GM12878 (cell line): ENCODE results near the gene SBF2. TPM values are rescaled to one million over a fixed set of nuclear protein-coding genes. Genes with fewer than 3 reads are reported as not detected.

Experiments used
- ATAC-seq: fragments of 200-7000 bp; cut with Tn5 transposase; 3 replicates; pipeline ENCODE4 v1.9.1; 2020; ENCODE audit warnings: mild to moderate bottlenecking, moderate library complexity
- BruUV-seq: library from RNA; stranded (reverse); fragments of 400-500 nt; replicated peaks from 2 replicates; lab custom pipeline; 2021; lab: Mats Ljungman, UMichigan
- CTCF ChIA-PET: fragments of 300-600 bp; sonication (Branson Sonifier 250); formaldehyde crosslinking; extraction: SDS; loops from one replicate; lab custom pipeline; 2021; ENCODE audit warnings: inconsistent platforms; lab: Yijun Ruan, JAX
- POLR2A ChIA-PET: fragments of 350-600 bp; formaldehyde crosslinking; extraction: SDS; loops from one replicate; lab custom pipeline; 2021; ENCODE audit warnings: inconsistent platforms; lab: Charles Lee
- RAD21 ChIA-PET: fragments of 300-600 bp; sonication (Branson Sonifier 250); formaldehyde crosslinking; loops from one replicate; lab custom pipeline; 2023; ENCODE audit warnings: antibody characterized with exemption; ENCODE audit not compliant: unreplicated experiment; lab: Charles Lee
- SMC1A ChIA-PET: fragments of 300-600 bp; sonication (Branson Sonifier 250); formaldehyde crosslinking; loops from one replicate; lab custom pipeline; 2023; ENCODE audit not compliant: unreplicated experiment, uncharacterized antibody; lab: Charles Lee
- DNase-seq: peaks from one replicate; pipeline ENCODE4 v3.0.0-alpha.2; 2011; ENCODE audit warnings: low read depth, low spot score
- FAIRE-seq: peaks from 3 replicates; lab custom pipeline; 2011; peaks lifted over from hg19 to GRCh38; lab: Jason Lieb, UNC
- H2AFZ ChIP-seq: 2 replicates; pipeline ENCODE4 v1.6.0; 2011; ENCODE audit warnings: low read depth, low read length, control low read depth; ENCODE audit not compliant: control insufficient read depth
- H3K27ac ChIP-seq: 2 replicates; pipeline ENCODE4 v1.5.1; 2011; ENCODE audit warnings: control low read depth; ENCODE audit not compliant: control insufficient read depth, insufficient read depth
- H3K27me3 ChIP-seq, 2 experiments: replicated peaks in 1 of 2; 2 replicates each; pipeline versions ENCODE4 v1.6.0 to v1.6.1; 2011; ENCODE audit warnings: low read length in 1 of 2; ENCODE audit not compliant: control insufficient read depth in 2 of 2, insufficient read depth in 2 of 2
- H3K36me3 ChIP-seq, 2 experiments: 2 replicates each; pipeline ENCODE4 v1.5.1; 2011; ENCODE audit warnings: low read length in 1 of 2; ENCODE audit not compliant: control insufficient read depth in 2 of 2, insufficient read depth in 2 of 2
- H3K4me1 ChIP-seq: 2 replicates; pipeline ENCODE4 v1.6.1; 2011; ENCODE audit warnings: mild to moderate bottlenecking, low read length, moderate library complexity, mixed read lengths; ENCODE audit not compliant: control insufficient read depth, insufficient read depth
- H3K4me2 ChIP-seq: 2 replicates; pipeline ENCODE4 v1.6.0; 2011; ENCODE audit warnings: control low read depth; ENCODE audit not compliant: control insufficient read depth, insufficient read depth
- H3K4me3 ChIP-seq: fragments of 200-600 bp; sonication (generic); 2 replicates; pipeline ENCODE4 v1.5.1; 2016
- H3K79me2 ChIP-seq: 2 replicates; pipeline ENCODE4 v1.6.0; 2011; ENCODE audit warnings: low read length; ENCODE audit not compliant: control insufficient read depth, insufficient read depth
- H3K9ac ChIP-seq: 2 replicates; pipeline ENCODE4 v1.8.0; 2011; ENCODE audit warnings: low read length, control low read depth, mixed read lengths; ENCODE audit not compliant: control insufficient read depth, insufficient read depth
- H3K9me3 ChIP-seq: replicated peaks from 3 replicates; pipeline ENCODE4 v1.5.1; 2011; ENCODE audit warnings: mild to moderate bottlenecking, low read length; ENCODE audit not compliant: control insufficient read depth, insufficient read depth
- H4K20me1 ChIP-seq: 2 replicates; pipeline ENCODE4 v1.6.0; 2011; ENCODE audit not compliant: control insufficient read depth, insufficient read depth
- POLR2A ChIP-seq: IDR thresholded peaks from 2 replicates; pipeline ENCODE4 v1.6.1; 2011; ENCODE audit warnings: low read depth, mild to moderate bottlenecking, low read length
- WGBS: methylation state at CpG from one replicate; pipeline ENCODE4 v1.1.6; 2016; ENCODE audit warnings: low lambda C conversion rate; ENCODE audit not compliant: insufficient replicate concordance, insufficient coverage; ENCODE audit errors: missing lambda C conversion rate; 5-methylcytosine and 5-hydroxymethylcytosine counted together
- in situ Hi-C: fragments of 300-500 bp; cut with MboI; formaldehyde crosslinking; loops from 9 replicates; pipeline ENCODE4 v1.14.3; 2018; ENCODE audit warnings: mixed read lengths
- intact Hi-C: fragments of 100-400 bp; cut with micrococcal nuclease; formaldehyde crosslinking; loops from one replicate; pipeline ENCODE4 v1.14.2; 2022; ENCODE audit not compliant: unreplicated experiment
- polyA plus RNA-seq, 11 experiments: library from polyadenylated mRNA; depleted of rRNA in 4 of 11; unstranded in 6 of 11; stranded (reverse) in 5 of 11; fragments of >200 nt; fragmentation: Nextera tagmentation in 4 of 11; fragmentation: Illumina TruSeq in 1 of 11; extraction: Ambion mirVana in 4 of 11; extraction: Trizol in 1 of 11; gene quantifications; 1 replicate in 1 of 11; 2 replicates in 10 of 11; pipeline versions ENCODE4 v1.2.1 to v1.2.3, GENCODE V29; 2011 to 2016; ENCODE audit warnings: inconsistent platforms in 2 of 11, missing spikeins in 2 of 11, low read depth in 1 of 11
- total RNA-seq, 4 experiments: library from RNA; depleted of rRNA in 3 of 4; stranded (reverse); fragments of >200 nt in 3 of 4; fragmentation: Illumina TruSeq in 1 of 4; extraction: Trizol in 1 of 4; gene quantifications; 2 replicates each; pipeline versions ENCODE4 v1.2.1 to v1.2.3, GENCODE V29; 2013 to 2021
- TF ChIP-seq, protein P1 (sequence below): fragments of 450-650 bp; IDR thresholded peaks from 2 replicates; pipeline ENCODE4 v1.6.1; 2017; ENCODE audit warnings: antibody characterized with exemption, mild to moderate bottlenecking, moderate library complexity
- TF ChIP-seq, protein P2 (sequence below): fragments of 450-650 bp; IDR thresholded peaks from 2 replicates; pipeline ENCODE4 v1.6.1; 2017; ENCODE audit warnings: mild to moderate bottlenecking, moderate library complexity
- TF ChIP-seq, protein P3 (sequence below): IDR thresholded peaks from 2 replicates; pipeline ENCODE4 v1.6.1; 2011; ENCODE audit warnings: borderline replicate concordance, low read depth, mild to moderate bottlenecking, moderate library complexity, low read length; ENCODE audit not compliant: insufficient read depth, poor library complexity, severe bottlenecking

Gene SBF2
- total and polyA plus RNA-seq, 10 of the 15 experiments (the other 5 are each of a cell fraction or from before 2014, with no cell fraction given), result 0.24 to 2.3 (median 1.1) TPM

DNA sequence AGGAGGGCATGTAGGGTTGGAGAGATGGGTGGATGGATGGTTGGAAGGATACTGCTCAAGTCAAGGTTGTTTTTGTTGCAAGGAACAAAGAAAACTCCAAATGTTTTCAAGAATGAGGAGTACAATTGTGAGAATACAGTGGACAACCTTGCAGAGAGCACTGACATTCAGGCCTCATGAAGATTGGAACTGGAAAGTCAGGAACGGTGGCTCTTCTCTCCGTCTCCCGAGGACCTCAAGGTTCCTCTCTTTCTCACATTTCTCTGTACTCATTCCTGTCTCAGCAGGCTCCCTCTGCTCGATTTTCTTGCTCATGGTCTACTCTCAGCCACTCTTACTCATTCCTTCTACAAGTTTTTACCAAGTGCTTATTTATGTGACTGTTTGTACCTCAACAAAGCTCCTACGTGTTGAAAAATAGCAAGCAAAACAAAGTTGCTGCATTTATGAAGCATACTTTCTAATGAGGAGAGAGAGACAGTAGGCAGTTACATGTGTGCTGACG, 532.5 kb downstream of the SBF2 start:
- SMC1A ChIA-PET, result no interaction called here
- no TSS peak for BruUV-seq
- TF ChIP-seq, protein P1, sequence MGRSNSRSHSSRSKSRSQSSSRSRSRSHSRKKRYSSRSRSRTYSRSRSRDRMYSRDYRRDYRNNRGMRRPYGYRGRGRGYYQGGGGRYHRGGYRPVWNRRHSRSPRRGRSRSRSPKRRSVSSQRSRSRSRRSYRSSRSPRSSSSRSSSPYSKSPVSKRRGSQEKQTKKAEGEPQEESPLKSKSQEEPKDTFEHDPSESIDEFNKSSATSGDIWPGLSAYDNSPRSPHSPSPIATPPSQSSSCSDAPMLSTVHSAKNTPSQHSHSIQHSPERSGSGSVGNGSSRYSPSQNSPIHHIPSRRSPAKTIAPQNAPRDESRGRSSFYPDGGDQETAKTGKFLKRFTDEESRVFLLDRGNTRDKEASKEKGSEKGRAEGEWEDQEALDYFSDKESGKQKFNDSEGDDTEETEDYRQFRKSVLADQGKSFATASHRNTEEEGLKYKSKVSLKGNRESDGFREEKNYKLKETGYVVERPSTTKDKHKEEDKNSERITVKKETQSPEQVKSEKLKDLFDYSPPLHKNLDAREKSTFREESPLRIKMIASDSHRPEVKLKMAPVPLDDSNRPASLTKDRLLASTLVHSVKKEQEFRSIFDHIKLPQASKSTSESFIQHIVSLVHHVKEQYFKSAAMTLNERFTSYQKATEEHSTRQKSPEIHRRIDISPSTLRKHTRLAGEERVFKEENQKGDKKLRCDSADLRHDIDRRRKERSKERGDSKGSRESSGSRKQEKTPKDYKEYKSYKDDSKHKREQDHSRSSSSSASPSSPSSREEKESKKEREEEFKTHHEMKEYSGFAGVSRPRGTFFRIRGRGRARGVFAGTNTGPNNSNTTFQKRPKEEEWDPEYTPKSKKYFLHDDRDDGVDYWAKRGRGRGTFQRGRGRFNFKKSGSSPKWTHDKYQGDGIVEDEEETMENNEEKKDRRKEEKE, result no peak
- no peak for TF ChIP-seq POLR2A
- TF ChIP-seq, protein P2, sequence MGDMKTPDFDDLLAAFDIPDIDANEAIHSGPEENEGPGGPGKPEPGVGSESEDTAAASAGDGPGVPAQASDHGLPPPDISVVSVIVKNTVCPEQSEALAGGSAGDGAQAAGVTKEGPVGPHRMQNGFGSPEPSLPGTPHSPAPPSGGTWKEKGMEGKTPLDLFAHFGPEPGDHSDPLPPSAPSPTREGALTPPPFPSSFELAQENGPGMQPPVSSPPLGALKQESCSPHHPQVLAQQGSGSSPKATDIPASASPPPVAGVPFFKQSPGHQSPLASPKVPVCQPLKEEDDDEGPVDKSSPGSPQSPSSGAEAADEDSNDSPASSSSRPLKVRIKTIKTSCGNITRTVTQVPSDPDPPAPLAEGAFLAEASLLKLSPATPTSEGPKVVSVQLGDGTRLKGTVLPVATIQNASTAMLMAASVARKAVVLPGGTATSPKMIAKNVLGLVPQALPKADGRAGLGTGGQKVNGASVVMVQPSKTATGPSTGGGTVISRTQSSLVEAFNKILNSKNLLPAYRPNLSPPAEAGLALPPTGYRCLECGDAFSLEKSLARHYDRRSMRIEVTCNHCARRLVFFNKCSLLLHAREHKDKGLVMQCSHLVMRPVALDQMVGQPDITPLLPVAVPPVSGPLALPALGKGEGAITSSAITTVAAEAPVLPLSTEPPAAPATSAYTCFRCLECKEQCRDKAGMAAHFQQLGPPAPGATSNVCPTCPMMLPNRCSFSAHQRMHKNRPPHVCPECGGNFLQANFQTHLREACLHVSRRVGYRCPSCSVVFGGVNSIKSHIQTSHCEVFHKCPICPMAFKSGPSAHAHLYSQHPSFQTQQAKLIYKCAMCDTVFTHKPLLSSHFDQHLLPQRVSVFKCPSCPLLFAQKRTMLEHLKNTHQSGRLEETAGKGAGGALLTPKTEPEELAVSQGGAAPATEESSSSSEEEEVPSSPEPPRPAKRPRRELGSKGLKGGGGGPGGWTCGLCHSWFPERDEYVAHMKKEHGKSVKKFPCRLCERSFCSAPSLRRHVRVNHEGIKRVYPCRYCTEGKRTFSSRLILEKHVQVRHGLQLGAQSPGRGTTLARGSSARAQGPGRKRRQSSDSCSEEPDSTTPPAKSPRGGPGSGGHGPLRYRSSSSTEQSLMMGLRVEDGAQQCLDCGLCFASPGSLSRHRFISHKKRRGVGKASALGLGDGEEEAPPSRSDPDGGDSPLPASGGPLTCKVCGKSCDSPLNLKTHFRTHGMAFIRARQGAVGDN, result no peak
- TF ChIP-seq, protein P3, sequence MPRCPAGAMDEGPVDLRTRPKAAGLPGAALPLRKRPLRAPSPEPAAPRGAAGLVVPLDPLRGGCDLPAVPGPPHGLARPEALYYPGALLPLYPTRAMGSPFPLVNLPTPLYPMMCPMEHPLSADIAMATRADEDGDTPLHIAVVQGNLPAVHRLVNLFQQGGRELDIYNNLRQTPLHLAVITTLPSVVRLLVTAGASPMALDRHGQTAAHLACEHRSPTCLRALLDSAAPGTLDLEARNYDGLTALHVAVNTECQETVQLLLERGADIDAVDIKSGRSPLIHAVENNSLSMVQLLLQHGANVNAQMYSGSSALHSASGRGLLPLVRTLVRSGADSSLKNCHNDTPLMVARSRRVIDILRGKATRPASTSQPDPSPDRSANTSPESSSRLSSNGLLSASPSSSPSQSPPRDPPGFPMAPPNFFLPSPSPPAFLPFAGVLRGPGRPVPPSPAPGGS, result peak; percentile 27
- TF ChIP-seq, all 136 proteins: peak for 1
- H3K9ac ChIP-seq, result no peak overlapping the region
- DNase-seq (no peak), ATAC-seq (no peak), FAIRE-seq (no peak)
- RAD21 ChIA-PET, result no interaction called here
- WGBS, result 74% methylated on average over 6 of the region's 6 CpGs
- in situ Hi-C loops, result loop anchor here (5.0 to 10.0 kb wide), 3 partner anchors 216 to 563 kb away; partner anchors contain the start of gene SBF2
- no peak overlapping the region for H3K4me3 ChIP-seq
- no peaks in the 10 kb centered on the region for H3K9me3 ChIP-seq
- intact Hi-C loops, result loop anchor here (5.0 kb wide), 1 partner anchor 76 kb away; no protein-coding TSS in a partner anchor
- no peaks in the 10 kb centered on the region for H3K79me2 ChIP-seq
- POLR2A ChIA-PET, result interaction anchor here (0.6 kb wide), 1 partner anchor 529 kb away, joined by 3 read pairs; no protein-coding TSS in a partner anchor
- H4K20me1 ChIP-seq, result no peaks in the 10 kb centered on the region
- peaks cover 32% of the 10 kb centered on the region for H3K4me1 ChIP-seq
- H3K27me3 ChIP-seq, result no peaks in the 10 kb centered on the region
- H3K27ac ChIP-seq, result no peak overlapping the region
- no peak overlapping the region for H3K4me2 ChIP-seq
- H3K36me3 ChIP-seq, result no peaks in the 10 kb centered on the region
- no peak overlapping the region for H2AFZ ChIP-seq
- CTCF ChIA-PET, result no interaction called here
